ENCODE data around the gene TSPAN31. TPM values are rescaled to one million over a fixed set of nuclear protein-coding genes. Genes with fewer than 3 reads are reported as not detected.

The TSPAN31 gene
- total and polyA plus RNA-seq, 2 of the 8 experiments (the other 6 are each of a cell fraction or from before 2014, with no cell fraction given), result 15.8 to 31.4 TPM

GRCh38 chr12:57765698-57766463 is 21.0 kb downstream of the TSPAN31 start:
- Histone ChIP-seq H3K4me1 (replicated peaks in 1 of 4; ENCODE audit: control insufficient read depth in 3 of 4, insufficient read depth in 4 of 4, low read length in 3 of 4) (peaks cover 13 to 22% (median 19%) of the 10 kb centered on the region in 4 experiments), H3K27me3 (replicated peaks in 1 of 4; ENCODE audit: control insufficient read depth in 3 of 4, extremely low read depth in 1 of 4, insufficient read depth in 3 of 4, low read length in 3 of 4) (peaks cover 22 to 39% (median 37%) of the 10 kb centered on the region in 4 experiments), H4K91ac (replicated peaks; ENCODE audit: insufficient read length, low read length) (no peak overlapping the region), H3K23me2 (ENCODE audit: low read depth, low read length) (peaks cover 23% of the 10 kb centered on the region), H2BK20ac (ENCODE audit: low read length) (no peak overlapping the region), H4K8ac (ENCODE audit: extremely low read depth, insufficient read depth, low read length) (peak overlapping the region; percentile 39; the same call in 1 of the 2 replicates), H2BK12ac (ENCODE audit: low read depth, low read length) (no peak overlapping the region), H3K4ac (replicated peaks; ENCODE audit: insufficient read length, low read depth, low read length) (no peak overlapping the region), H3K23ac (ENCODE audit: insufficient read length) (no peak overlapping the region), H3K27ac (ENCODE audit: low read depth, low read length) (no peak overlapping the region), H2AFZ (ENCODE audit: low read length) (no peak overlapping the region; the same call in 1 of the 2 replicates), H2BK120ac (replicated peaks; ENCODE audit: low read depth, low read length) (no peak overlapping the region), H2BK15ac (ENCODE audit: low read length) (peak overlapping the region; percentile 29; the same call in 1 of the 2 replicates), H2AK5ac (ENCODE audit: low read depth, low read length) (no peak overlapping the region), H3K9ac (replicated peaks in 1 of 4; ENCODE audit: extremely low read depth in 1 of 4, low read depth in 3 of 4, low read length in 3 of 4) (no peak overlapping the region), H3K79me2 (ENCODE audit: control insufficient read depth in 1 of 2, insufficient read depth in 2 of 2, low read length in 2 of 2) (0 out of 4 replicates have a peak, but pooled peaks cover 0 to 2% of the 10 kb centered on the region in 2 experiments), H4K5ac (ENCODE audit: insufficient read length, low read depth, low read length) (no peak overlapping the region), H3K4me2 (ENCODE audit: insufficient read depth in 1 of 2, low read depth in 2 of 2, low read length in 2 of 2) (peak overlapping the region; percentile 87 to 96), H3K9me3 (ENCODE audit: insufficient read depth in 2 of 2, low read depth in 1 of 2, low read length in 1 of 2) (no peaks in the 10 kb centered on the region), H3K36me3 (ENCODE audit: control insufficient read depth in 2 of 4, insufficient read depth in 4 of 4, low read length in 3 of 4) (peaks cover 11 to 17% (median 14%) of the 10 kb centered on the region in 4 experiments; a peak in 7 of 8 replicates), H2BK5ac (ENCODE audit: low read depth, low read length) (no peak overlapping the region), H3K79me1 (ENCODE audit: low read depth, low read length) (no peaks in the 10 kb centered on the region), H3K56ac (replicated peaks; ENCODE audit: insufficient read length, low read depth, low read length) (no peak overlapping the region), H3K14ac (ENCODE audit: insufficient read length) (no peak overlapping the region), H3K18ac (ENCODE audit: extremely low read depth, low read length) (no peak overlapping the region), H4K20me1 (replicated peaks in 1 of 2; ENCODE audit: control insufficient read depth in 1 of 2, insufficient read depth in 2 of 2, low read length in 2 of 2) (peaks cover 0 to 4% of the 10 kb centered on the region in 2 experiments), H3K4me3 (ENCODE audit: extremely low read depth in 1 of 4, insufficient read depth in 2 of 4, low read depth in 3 of 4, low read length in 4 of 4) (peak overlapping the region; percentile 39 to 66 (median 64))
- no peak for FAIRE-seq
- DNase-seq (ENCODE audit: low read depth in 1 of 2, low spot score in 2 of 2), result no peak
- ChIA-PET CTCF (ENCODE audit: partially characterized antibody) (interaction anchor here (0.6 to 3.9 kb wide), 9 partner anchors 9 to 129 kb away, joined by 3 to 40 read pairs (median 4); partner anchors contain the start of gene TSFM), POLR2A (ENCODE audit: partially characterized antibody) (interaction anchor here (0.7 to 5.3 kb wide), 17 partner anchors 10 to 79 kb away, joined by 3 to 35 read pairs (median 5); partner anchors contain the start of genes CDK4, MARCHF9, TSFM and TSPAN31)
- 8% methylated on average over 40 of the region's 40 CpGs; no CpG with 5 or more reads in 1 of the 2 experiments for WGBS, 2 experiments (ENCODE audit: extremely low coverage in 1 of 2, insufficient coverage in 1 of 2, insufficient read length in 1 of 2, insufficient replicate concordance in 2 of 2, low coverage in 1 of 2, low lambda C conversion rate in 2 of 2, missing lambda C conversion rate in 1 of 2)
- TF ChIP-seq USF2 (IDR thresholded peaks at IDR 0.05; ENCODE audit: low read length), result no peak
- TF ChIP-seq SUZ12 (IDR thresholded peaks at IDR 0.05; ENCODE audit: low read length), result peak; percentile 79
- TF ChIP-seq ATF2 (IDR thresholded peaks at IDR 0.05; ENCODE audit: low read length), result no peak
- no peak for TF ChIP-seq JUN (IDR thresholded peaks at IDR 0.05; ENCODE audit: low read depth, low read length)
- TF ChIP-seq TBP (IDR thresholded peaks at IDR 0.05; ENCODE audit: low read depth, low read length), result no peak
- no peak for TF ChIP-seq BRCA1 (IDR thresholded peaks at IDR 0.05; ENCODE audit: low read depth, low read length)
- no peak for TF ChIP-seq RBBP5 (IDR thresholded peaks at IDR 0.05; ENCODE audit: borderline replicate concordance, low read depth, low read length)
- TF ChIP-seq TEAD4 (IDR thresholded peaks at IDR 0.05; ENCODE audit: low read depth, low read length), result no peak

Measured in H1 (cell line).